GM19395 (cell line): ENCODE measurements around the gene ANKLE1.
A peak's percentile ranks its signal among the peaks of the same experiment; 100 is the strongest.
"Not testable (repeated sequence)": the region's sequence is repeated elsewhere in the genome, so short reads cannot be mapped to it uniquely, and the experiment has no call there.

ENCODE experiments used
- ATAC-seq: cut with Tn5 transposase; IDR thresholded peaks from one replicate; pipeline ENCODE4 v1.9.1; 2021; ENCODE audit warnings: mild to moderate bottlenecking, moderate library complexity; ENCODE audit not compliant: unreplicated experiment

ANKLE1 gene

GRCh38 chr19:17282488-17283125, 906 bp downstream of the ANKLE1 start:
- no peak for ATAC-seq

GRCh38 chr19:17283504-17283996, 1.8 kb downstream of the ANKLE1 start:
- ATAC-seq, result no peak

- no peak for ATAC-seq
Measured at GRCh38 chr19:17285415-17286135, 3.9 kb downstream of the ANKLE1 start.

GRCh38 chr19:17286263-17286662, 4.6 kb downstream of the ANKLE1 start:
- ATAC-seq, result no peak

- ATAC-seq, result no peak
Measured at GRCh38 chr19:17286752-17287151, 5.1 kb downstream of the ANKLE1 start.

GRCh38 chr19:17289489-17289888, 7.8 kb downstream of the ANKLE1 start:
- no peak for ATAC-seq

GRCh38 chr19:17292301-17293074, 10.8 kb downstream of the ANKLE1 start:
- ATAC-seq, result peak; percentile 88

- no peak for ATAC-seq
Measured at GRCh38 chr19:17293605-17294004, 11.9 kb downstream of the ANKLE1 start.

GRCh38 chr19:17294051-17294891, 12.6 kb downstream of the ANKLE1 start:
- no peak for ATAC-seq

GRCh38 chr19:17295551-17295950, 13.8 kb downstream of the ANKLE1 start:
- ATAC-seq, result not testable (repeated sequence)

- ATAC-seq, result no peak
Measured at GRCh38 chr19:17296273-17296672, 14.6 kb downstream of the ANKLE1 start.

- ATAC-seq, result no peak
Measured at GRCh38 chr19:17296976-17297375, 15.3 kb downstream of the ANKLE1 start.

- no peak for ATAC-seq
Measured at GRCh38 chr19:17300992-17301619, 19.4 kb downstream of the ANKLE1 start.

- no peak for ATAC-seq
Measured at GRCh38 chr19:17302391-17303166, 20.9 kb downstream of the ANKLE1 start.

GRCh38 chr19:17303167-17303939, 21.7 kb downstream of the ANKLE1 start, which contains the start of gene ABHD8:
TSS of gene ABHD8 (minus strand) at chr19:17303425. CDS start at chr19:17301616, 1,809 bp downstream.
- peak; percentile 59 for ATAC-seq

- no peak for ATAC-seq
Measured at GRCh38 chr19:17303940-17304267, 22.2 kb downstream of the ANKLE1 start.

GRCh38 chr19:17304386-17305215, 22.9 kb downstream of the ANKLE1 start:
- no peak for ATAC-seq

- ATAC-seq, result no peak
Measured at GRCh38 chr19:17305216-17305516, 23.5 kb downstream of the ANKLE1 start.
